ENCODE measurements around the gene NXPH4.

DNA sequence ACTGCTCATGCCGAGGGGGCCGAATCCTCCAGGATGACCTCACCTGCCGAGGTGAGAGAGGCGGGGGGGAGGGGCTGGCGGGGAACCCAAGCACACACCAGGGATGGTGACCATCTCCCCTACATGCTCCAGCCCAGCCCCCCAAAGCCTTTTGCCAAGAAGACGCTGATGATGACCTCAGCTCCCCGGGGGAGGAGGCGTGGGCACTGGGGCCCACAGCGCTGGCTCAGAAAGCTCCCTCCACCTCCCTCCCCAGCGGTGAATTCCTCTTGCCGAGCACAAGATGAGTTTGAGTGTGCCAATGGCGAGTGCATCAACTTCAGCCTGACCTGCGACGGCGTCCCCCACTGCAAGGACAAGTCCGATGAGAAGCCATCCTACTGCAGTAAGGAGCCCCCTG lies 23.7 kb upstream of the NXPH4 start:
- TF ChIP-seq, protein P1, sequence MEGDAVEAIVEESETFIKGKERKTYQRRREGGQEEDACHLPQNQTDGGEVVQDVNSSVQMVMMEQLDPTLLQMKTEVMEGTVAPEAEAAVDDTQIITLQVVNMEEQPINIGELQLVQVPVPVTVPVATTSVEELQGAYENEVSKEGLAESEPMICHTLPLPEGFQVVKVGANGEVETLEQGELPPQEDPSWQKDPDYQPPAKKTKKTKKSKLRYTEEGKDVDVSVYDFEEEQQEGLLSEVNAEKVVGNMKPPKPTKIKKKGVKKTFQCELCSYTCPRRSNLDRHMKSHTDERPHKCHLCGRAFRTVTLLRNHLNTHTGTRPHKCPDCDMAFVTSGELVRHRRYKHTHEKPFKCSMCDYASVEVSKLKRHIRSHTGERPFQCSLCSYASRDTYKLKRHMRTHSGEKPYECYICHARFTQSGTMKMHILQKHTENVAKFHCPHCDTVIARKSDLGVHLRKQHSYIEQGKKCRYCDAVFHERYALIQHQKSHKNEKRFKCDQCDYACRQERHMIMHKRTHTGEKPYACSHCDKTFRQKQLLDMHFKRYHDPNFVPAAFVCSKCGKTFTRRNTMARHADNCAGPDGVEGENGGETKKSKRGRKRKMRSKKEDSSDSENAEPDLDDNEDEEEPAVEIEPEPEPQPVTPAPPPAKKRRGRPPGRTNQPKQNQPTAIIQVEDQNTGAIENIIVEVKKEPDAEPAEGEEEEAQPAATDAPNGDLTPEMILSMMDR (conservative IDR thresholded peaks at IDR 0.05): no peak
- no peak for TF ChIP-seq EZH2 (IDR thresholded peaks at IDR 0.05; ENCODE audit: low read depth)

Measured in PC-9 (cell line).